Renal pelvis (tissue), 3 donors: ENCODE results near the gene DDX46. TPM values are rescaled to one million over a fixed set of nuclear protein-coding genes. Genes with fewer than 3 reads are reported as not detected.

Experiments used
- polyA plus RNA-seq, 3 donors: library from polyadenylated mRNA; unstranded; fragments of 120-200 nt; gene quantifications; one replicate each; pipeline ENCODE4 v1.2.1, GENCODE V29; 2013; ENCODE audit not compliant: insufficient read length in 3 of 3

The DDX46 gene
- polyA plus RNA-seq, 3 donors, result 73.8 to 101 (median 84.7) TPM

Other genes with a start within 250 kb of the DDX46 start
- 10 to 100 TPM; 11.1 to 14.3 (median 13.8) TPM for gene JADE2, start 233.1 kb upstream of the DDX46 start, polyA plus RNA-seq
- gene SAR1B, start 126.0 kb upstream of the DDX46 start, polyA plus RNA-seq, result 10 to 100 TPM; 38.2 to 48.0 (median 40.0) TPM
- 10 to 100 TPM; 19.4 to 21.8 (median 21.2) TPM for gene SEC24A, start 110.0 kb upstream of the DDX46 start, polyA plus RNA-seq
- gene CAMLG, start 20.2 kb upstream of the DDX46 start, polyA plus RNA-seq, result 10 to 100 TPM; 59.3 to 60.3 (median 59.8) TPM
- 100 to 1,000 TPM in 1 of 3 donors, 10 to 100 TPM in 2; 78.1 to 106 (median 96.4) TPM for gene C5orf24, start 87.2 kb downstream of the DDX46 start, polyA plus RNA-seq
- gene TXNDC15, start 115.6 kb downstream of the DDX46 start, polyA plus RNA-seq, result 10 to 100 TPM; 73.8 to 88.1 (median 84.9) TPM
- 10 to 100 TPM in 2 of 3 donors, 1 to 10 TPM in 1; 8.1 to 23.0 (median 16.5) TPM for gene PCBD2, start 146.4 kb downstream of the DDX46 start, polyA plus RNA-seq
- 1 to 10 TPM; 1.0 to 1.8 (median 1.5) TPM for gene CATSPER3, start 209.1 kb downstream of the DDX46 start, polyA plus RNA-seq